Kidney (tissue), 14 donors: ENCODE measurements around the gene AP4S1. TPM values are rescaled to one million over a fixed set of nuclear protein-coding genes. Genes with fewer than 3 reads are reported as not detected.

ENCODE experiments used
- DNase-seq, 5 donors: peaks; one replicate each; pipeline ENCODE4 v3.0.0-alpha.2; 2013 to 2020
- FAIRE-seq: peaks from 2 replicates; lab custom pipeline; 2012; peaks lifted over from hg19 to GRCh38; lab: Jason Lieb, UNC
- H3K27ac ChIP-seq, 2 donors: one replicate each; pipeline ENCODE4 v1.7.0; 2013; ENCODE audit warnings: low read depth in 2 of 2, low read length in 2 of 2, inconsistent platforms in 1 of 2
- H3K27me3 ChIP-seq: one replicate; pipeline ENCODE4 v1.7.1; 2013; ENCODE audit warnings: low read length, inconsistent platforms; ENCODE audit not compliant: control insufficient read depth, insufficient read depth
- H3K36me3 ChIP-seq, 3 donors: one replicate each; pipeline versions ENCODE4 v1.7.0 to v1.7.1; 2013; ENCODE audit warnings: low read length in 3 of 3, control low read depth in 1 of 3, inconsistent platforms in 1 of 3; ENCODE audit not compliant: insufficient read depth in 3 of 3, control insufficient read depth in 2 of 3
- H3K4me1 ChIP-seq, 3 donors: one replicate each; pipeline versions ENCODE4 v1.7.0 to v1.7.1; 2013; ENCODE audit warnings: low read length in 3 of 3, inconsistent platforms in 1 of 3, low read depth in 1 of 3; ENCODE audit not compliant: control insufficient read depth in 2 of 3, insufficient read depth in 2 of 3
- H3K4me3 ChIP-seq, 3 donors: one replicate each; pipeline versions ENCODE4 v1.7.0 to v1.8.1; 2013; ENCODE audit warnings: low read length in 3 of 3, control low read depth in 1 of 3, inconsistent platforms in 1 of 3
- H3K9ac ChIP-seq, 3 donors: one replicate each; pipeline versions ENCODE4 v1.7.0 to v1.7.1; 2013; ENCODE audit warnings: low read length in 3 of 3, control low read depth in 1 of 3, inconsistent platforms in 1 of 3
- H3K9me3 ChIP-seq, 3 donors: one replicate each; pipeline versions ENCODE4 v1.7.0 to v1.7.1; 2013; ENCODE audit warnings: low read length in 3 of 3, control low read depth in 1 of 3, inconsistent platforms in 1 of 3; ENCODE audit not compliant: control insufficient read depth in 2 of 3, insufficient read depth in 1 of 3
- CTCF ChIP-seq: IDR thresholded peaks from 3 replicates; pipeline ENCODE4 v1.5.1; 2012; ENCODE audit warnings: mild to moderate bottlenecking, moderate library complexity, borderline replicate concordance; ENCODE audit not compliant: insufficient read depth; ENCODE audit errors: extremely low read depth
- intact Hi-C: fragments of 100-400 bp; cut with DNase I; formaldehyde crosslinking; loops from one replicate; pipeline ENCODE4 v1.11.1; 2022
- microRNA-seq: library from miRNA; unstranded; fragments of <30 nt; microRNA quantifications from one replicate; pipeline ENCODE4 v1.2.0, GENCODE V29; 2020
- polyA plus RNA-seq: library from polyadenylated mRNA; stranded (reverse); fragments of 350-450 nt; fragmentation: Illumina TruSeq; extraction: RNeasy Lipid Tissue Mini Kit (QIAGEN cat#74804); gene quantifications from one replicate; pipeline ENCODE4 v1.2.3, GENCODE V29; 2014; ENCODE audit warnings: low read depth, low replicate concordance; ENCODE audit not compliant: insufficient read depth
- total RNA-seq: library from RNA; stranded (reverse); fragmentation: NEBNext Ultra II Directional; extraction: Animal tissue kit (Norgen Biotek cat#: 25700); gene quantifications from one replicate; pipeline ENCODE4 v1.2.1, GENCODE V29; 2021
- donor health status: control.
- donor health status: control.
- donor health status: control.
- donor health status: control.
- donor health status: control.
- donor health status: DM: yes; HTN: yes; CAD: no.
- donor health status: Normal renal cell carcinoma (clear cell type).

Gene AP4S1
- total and polyA plus RNA-seq, 2 donors from 2014 or later: 9.0 to 12.0 TPM

DNA sequence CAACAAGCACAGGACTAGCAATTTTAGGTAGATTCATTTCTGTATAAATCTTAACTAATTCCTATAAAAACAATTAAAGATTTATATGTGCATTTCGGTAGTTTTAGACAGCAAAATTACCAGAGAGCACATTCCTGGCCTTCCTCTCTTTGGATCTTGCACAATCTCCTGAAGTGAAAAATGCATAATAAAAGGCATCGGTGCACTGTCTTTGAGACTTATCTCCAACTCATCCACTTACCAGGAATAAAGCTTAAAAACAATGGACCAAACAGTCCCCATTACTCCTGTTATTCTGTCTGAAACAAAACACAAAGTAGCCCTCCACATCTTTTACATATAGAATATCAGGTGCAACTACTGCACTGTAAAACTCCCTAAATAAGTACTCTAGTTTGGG is 112.9 kb downstream of the AP4S1 start:
- intact Hi-C loops: no loop called here
- H3K9me3 ChIP-seq: no peaks in the 10 kb centered on the region
- peaks cover 11 to 44% (median 25%) of the 10 kb centered on the region in 3 donors for H3K36me3 ChIP-seq
- H3K27me3 ChIP-seq: no peaks in the 10 kb centered on the region
- no peak overlapping the region for H3K27ac ChIP-seq
- H3K4me1 ChIP-seq: no peaks in the 10 kb centered on the region
- H3K4me3 ChIP-seq: no peak overlapping the region
- TF ChIP-seq CTCF: no peak
- H3K9ac ChIP-seq: no peak overlapping the region
- DNase-seq (no peak), FAIRE-seq (no peak)

DNA sequence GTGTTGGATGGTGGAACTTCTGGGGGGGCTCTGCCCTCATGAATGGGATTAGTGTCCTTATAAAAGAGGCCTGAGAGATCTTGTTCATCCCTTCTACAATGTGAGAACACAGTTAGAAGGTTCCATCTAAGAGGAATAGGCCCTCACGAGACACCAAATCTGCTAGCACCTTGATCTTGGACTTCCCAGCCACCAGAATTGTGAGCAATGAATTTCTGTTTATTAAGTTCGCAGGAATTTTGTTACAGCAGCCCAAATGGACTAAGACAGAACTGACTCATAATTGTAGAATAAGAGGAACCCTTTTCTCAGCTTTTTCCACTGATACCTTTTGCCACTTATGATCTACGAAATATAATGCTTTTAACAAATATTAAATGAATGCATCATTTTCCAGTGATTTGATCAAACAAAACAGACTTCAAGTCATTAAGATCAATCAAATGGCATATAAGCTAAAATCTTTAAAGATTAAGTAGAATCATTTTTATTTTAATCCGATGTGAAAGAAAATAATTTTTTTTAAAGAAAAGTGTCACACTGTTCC is 113.9 kb downstream of the AP4S1 start:
- H3K27ac ChIP-seq: no peak overlapping the region

DNA sequence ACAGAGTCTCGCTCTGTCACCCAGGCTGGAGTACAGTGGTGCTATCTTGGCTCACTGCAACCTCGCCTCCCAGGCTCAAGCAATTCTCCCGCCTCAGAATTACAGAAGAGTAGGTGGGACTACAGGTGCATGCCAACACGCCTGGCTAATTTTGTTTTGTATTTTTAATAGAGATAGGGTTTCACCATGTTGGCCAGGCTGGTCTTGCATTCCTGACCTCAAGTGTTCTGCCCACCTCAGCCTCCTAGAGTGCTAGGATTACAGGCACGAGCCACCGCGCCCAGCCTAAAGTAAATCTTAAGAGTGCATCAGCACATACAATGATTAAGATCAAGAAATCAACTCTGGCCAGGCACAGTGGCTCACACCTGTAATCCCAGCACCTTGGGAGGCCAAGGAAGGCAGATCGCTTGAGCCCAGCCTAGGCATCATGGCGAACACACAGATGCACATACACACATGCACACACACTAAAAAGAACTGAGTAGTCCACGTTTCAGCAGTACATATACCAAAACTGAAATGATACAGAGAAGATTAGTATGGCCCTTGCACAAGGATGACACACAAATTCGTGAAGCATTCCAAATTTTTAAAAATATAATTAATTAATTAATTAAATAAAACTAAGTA is 117.1 kb downstream of the AP4S1 start:
- Histone ChIP-seq H3K9me3 (no peaks in the 10 kb centered on the region), H3K27me3 (no peaks in the 10 kb centered on the region), H3K9ac (no peak overlapping the region), H3K4me1 (no peaks in the 10 kb centered on the region), H3K27ac (no peak overlapping the region), H3K4me3 (no peak overlapping the region), H3K36me3 (peaks cover 14 to 42% (median 26%) of the 10 kb centered on the region in 3 donors)
- FAIRE-seq (no peak), DNase-seq (peak in 3 of 5 donors; percentile 14 to 44 (median 43))
- TF ChIP-seq CTCF: no peak
- intact Hi-C loops: no loop called here

More for the DNA sequence above, 113.9 kb downstream of the AP4S1 start:
- no peaks in the 10 kb centered on the region for H3K4me1 ChIP-seq
- DNase-seq (no peak), FAIRE-seq (no peak)
- no peak for TF ChIP-seq CTCF
- intact Hi-C loops: no loop called here
- H3K9me3 ChIP-seq: no peaks in the 10 kb centered on the region
- no peaks in the 10 kb centered on the region for H3K27me3 ChIP-seq
- no peak overlapping the region for H3K9ac ChIP-seq
- H3K4me3 ChIP-seq: no peak overlapping the region
- peaks cover 13 to 44% (median 27%) of the 10 kb centered on the region in 3 donors for H3K36me3 ChIP-seq

Small RNAs within 50 kb of the gene (microRNA-seq; reads per million reads assigned to microRNA genes)
- gene MIR624: 9.8 reads per million, percentile 19 among the genes with 10 or more reads in this experiment

Other genes with a start within 250 kb of the AP4S1 start
- 1.6 TPM for gene COCH, start 151.1 kb upstream of the AP4S1 start, total RNA-seq
- gene COCH, start 151.1 kb upstream of the AP4S1 start, polyA plus RNA-seq: 1.8 TPM
- 52.9 TPM for gene STRN3, start 730 bp downstream of the AP4S1 start, total RNA-seq
- 10.6 TPM for gene STRN3, start 730 bp downstream of the AP4S1 start, polyA plus RNA-seq
- gene HECTD1, start 182.1 kb downstream of the AP4S1 start, total RNA-seq: 164 TPM
- gene HECTD1, start 182.1 kb downstream of the AP4S1 start, polyA plus RNA-seq: 35.5 TPM